WI38 (cell line): Measurements from ENCODE around the gene ARMC9.

Source experiments
- H3K4me3 ChIP-seq: 2 replicates; pipeline ENCODE4 v1.5.1; 2011; ENCODE audit warnings: low read depth, mild to moderate bottlenecking, control low read depth, low read length
- TF ChIP-seq, protein P1 (sequence below): IDR thresholded peaks from 2 replicates; pipeline ENCODE4 v1.5.1; 2012; ENCODE audit warnings: low read depth, mild to moderate bottlenecking, control low read depth, low read length

Gene ARMC9

DNA sequence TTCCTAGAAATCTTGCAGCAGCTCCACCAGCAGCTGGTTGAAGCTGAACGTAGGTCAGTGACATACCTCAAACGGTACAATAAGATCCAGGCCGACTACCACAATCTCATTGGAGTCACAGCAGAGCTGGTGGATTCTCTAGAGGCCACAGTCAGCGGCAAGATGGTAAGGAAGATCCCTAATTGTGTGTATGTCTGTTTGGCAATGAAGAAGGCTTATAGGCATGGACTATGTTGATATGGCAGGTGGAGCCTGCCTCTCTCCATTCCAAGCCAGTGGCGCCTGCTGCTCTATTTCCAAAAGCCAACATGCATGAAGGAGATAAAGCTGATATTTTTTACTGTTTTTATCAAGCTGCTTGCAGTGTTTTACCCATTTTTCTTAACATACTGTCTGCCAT lies 36.8 kb downstream of the ARMC9 start:
- no peak overlapping the region for H3K4me3 ChIP-seq
- TF ChIP-seq, protein P1, sequence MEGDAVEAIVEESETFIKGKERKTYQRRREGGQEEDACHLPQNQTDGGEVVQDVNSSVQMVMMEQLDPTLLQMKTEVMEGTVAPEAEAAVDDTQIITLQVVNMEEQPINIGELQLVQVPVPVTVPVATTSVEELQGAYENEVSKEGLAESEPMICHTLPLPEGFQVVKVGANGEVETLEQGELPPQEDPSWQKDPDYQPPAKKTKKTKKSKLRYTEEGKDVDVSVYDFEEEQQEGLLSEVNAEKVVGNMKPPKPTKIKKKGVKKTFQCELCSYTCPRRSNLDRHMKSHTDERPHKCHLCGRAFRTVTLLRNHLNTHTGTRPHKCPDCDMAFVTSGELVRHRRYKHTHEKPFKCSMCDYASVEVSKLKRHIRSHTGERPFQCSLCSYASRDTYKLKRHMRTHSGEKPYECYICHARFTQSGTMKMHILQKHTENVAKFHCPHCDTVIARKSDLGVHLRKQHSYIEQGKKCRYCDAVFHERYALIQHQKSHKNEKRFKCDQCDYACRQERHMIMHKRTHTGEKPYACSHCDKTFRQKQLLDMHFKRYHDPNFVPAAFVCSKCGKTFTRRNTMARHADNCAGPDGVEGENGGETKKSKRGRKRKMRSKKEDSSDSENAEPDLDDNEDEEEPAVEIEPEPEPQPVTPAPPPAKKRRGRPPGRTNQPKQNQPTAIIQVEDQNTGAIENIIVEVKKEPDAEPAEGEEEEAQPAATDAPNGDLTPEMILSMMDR: no peak

DNA sequence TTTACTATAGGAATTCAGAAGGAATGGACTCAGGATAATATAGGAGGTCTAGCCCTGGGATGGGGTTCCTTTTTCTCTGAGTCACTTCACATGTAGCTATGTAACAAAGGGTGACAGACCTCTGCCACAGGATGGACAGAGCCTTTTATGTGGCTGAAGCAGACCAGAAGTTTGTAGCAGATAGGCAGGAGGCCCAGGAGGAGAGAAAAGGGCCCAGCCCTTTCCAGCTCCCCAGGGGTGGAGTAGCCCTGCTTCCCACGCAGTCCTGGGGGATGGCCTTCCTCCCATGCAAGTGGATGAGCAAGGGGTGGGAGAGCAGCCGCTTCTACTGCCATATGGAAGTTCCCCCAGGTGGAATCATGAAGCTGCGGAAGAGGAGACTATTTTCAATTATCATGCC lies 40.3 kb downstream of the ARMC9 start:
- no peak overlapping the region for H3K4me3 ChIP-seq
- TF ChIP-seq, protein P1: no peak

DNA sequence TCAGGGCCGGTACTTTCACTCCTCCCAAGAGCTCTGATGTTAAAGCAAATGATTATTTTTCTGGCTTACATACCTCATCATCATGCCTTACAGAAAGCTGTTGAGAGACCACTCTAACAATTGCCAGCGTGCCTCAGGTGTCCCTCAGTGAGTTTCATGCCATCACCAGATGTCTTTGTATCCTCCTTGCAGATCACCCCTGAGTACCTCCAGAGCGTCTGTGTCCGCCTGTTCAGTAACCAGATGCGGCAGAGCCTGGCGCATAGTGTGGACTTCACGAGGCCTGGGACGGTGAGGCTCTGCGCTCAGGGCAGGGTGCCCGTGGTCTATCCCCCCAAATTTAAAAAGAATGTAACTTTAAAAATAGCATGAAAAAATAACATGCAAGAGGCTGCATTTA lies 41.3 kb downstream of the ARMC9 start:
- TF ChIP-seq, protein P1: no peak

DNA sequence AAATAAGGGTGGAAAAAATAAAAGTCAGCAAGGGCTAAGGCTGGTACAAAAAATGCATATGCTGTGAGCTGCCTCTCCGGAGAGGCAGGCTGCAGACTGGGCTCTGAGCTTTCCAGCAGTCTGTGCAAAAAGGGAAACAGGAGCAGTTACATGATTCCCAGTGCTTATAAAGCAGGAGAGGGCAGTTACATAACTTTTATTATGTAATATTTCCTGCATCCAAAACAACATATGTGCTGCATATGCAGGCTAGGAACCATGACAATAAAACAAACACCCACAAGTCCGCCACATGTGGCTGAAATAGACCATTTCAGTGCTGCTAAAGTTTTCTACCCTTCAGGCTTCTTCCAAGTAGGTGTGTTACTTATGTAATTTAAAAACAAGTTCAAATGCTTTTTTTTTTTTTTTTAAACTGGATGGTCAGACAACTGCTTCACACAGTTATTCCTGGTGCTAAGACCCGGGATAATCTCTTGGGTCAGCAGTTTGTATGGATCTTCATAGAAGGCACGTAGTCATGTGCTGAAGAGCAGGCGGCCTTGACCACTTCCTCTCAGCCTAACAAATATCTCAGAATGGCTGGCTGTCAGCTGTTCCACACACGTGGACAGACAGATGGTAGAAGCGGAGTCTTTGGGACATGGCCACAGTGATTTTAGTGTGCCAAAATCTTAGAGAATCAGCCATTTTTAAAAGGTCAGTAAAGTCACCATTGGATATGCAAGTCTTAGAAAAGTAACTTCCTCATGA lies 43.5 kb downstream of the ARMC9 start:
- no peak overlapping the region for H3K4me3 ChIP-seq
- TF ChIP-seq, protein P1: no peak

More for the DNA sequence above, 41.3 kb downstream of the ARMC9 start:
- H3K4me3 ChIP-seq: no peak overlapping the region

DNA sequence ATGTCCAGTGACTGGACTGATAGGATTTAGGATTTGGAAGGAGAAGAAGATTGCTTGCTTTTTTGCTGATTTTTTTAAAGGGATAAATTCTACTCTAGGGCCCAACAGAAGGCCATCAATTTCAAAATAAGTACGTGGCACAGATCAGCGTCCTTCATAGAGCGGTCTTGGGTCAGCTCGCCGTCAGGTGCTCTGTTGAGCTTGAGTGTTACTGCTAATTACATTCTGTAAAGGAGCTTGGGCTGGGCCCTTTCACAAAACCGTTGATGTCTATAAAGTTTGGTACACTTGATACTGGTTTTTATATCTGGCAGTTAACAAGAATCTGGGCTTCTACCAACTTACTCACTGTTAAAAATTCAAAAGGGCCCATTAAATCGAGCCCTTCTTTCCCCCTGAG lies 45.4 kb downstream of the ARMC9 start:
- H3K4me3 ChIP-seq: no peak overlapping the region
- TF ChIP-seq, protein P1: no peak

DNA sequence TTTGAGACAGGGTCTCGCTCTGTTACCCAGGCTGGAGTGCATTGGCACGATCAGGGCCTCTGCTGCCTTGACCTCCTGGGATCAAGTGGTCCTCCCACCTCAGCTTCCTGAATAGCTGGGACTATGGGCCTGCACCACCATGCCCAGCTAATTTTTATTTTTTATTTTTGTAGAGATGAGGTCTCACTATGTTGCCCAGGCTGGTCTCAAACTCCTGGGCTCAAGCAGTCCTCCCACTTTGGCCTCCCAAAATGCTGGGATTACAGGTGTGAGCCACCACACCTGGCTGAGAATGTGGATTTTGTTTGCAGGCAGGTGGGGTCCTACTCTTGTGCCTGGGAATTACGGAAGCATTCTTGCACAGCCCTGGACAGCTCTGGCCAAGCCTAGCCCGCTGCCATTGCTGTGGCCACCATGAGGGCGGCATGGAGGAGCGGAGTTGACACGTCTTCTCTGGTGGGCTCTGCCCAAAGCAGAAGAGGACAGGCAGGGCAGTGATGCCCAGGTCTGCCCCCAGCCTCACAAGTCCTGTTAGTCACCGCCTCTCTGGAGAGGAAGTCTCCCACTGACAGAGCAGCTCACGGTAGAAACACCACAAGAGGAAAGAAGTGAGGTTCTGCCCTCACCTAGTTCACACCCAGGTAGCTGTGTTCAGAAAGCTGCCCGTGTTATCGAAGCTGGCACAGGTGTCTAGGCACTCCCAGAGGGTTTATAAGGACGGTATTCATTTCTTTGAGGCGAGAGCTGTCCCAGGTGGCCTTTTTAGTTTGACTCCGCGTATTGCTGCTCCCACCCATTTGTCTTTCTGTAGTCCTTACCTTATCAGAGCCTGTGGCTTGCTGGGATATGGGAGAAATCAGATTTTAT lies 46.2 kb downstream of the ARMC9 start:
- no peak overlapping the region for H3K4me3 ChIP-seq
- TF ChIP-seq, protein P1: no peak
